HS-27A (cell line): ENCODE measurements around the gene ZDHHC13.

ENCODE experiments used
- DNase-seq: peaks from one replicate; pipeline ENCODE4 v3.0.0-alpha.2; 2012; ENCODE audit warnings: low read depth, missing footprints

Gene ZDHHC13, protein sequence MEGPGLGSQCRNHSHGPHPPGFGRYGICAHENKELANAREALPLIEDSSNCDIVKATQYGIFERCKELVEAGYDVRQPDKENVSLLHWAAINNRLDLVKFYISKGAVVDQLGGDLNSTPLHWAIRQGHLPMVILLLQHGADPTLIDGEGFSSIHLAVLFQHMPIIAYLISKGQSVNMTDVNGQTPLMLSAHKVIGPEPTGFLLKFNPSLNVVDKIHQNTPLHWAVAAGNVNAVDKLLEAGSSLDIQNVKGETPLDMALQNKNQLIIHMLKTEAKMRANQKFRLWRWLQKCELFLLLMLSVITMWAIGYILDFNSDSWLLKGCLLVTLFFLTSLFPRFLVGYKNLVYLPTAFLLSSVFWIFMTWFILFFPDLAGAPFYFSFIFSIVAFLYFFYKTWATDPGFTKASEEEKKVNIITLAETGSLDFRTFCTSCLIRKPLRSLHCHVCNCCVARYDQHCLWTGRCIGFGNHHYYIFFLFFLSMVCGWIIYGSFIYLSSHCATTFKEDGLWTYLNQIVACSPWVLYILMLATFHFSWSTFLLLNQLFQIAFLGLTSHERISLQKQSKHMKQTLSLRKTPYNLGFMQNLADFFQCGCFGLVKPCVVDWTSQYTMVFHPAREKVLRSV

DNA sequence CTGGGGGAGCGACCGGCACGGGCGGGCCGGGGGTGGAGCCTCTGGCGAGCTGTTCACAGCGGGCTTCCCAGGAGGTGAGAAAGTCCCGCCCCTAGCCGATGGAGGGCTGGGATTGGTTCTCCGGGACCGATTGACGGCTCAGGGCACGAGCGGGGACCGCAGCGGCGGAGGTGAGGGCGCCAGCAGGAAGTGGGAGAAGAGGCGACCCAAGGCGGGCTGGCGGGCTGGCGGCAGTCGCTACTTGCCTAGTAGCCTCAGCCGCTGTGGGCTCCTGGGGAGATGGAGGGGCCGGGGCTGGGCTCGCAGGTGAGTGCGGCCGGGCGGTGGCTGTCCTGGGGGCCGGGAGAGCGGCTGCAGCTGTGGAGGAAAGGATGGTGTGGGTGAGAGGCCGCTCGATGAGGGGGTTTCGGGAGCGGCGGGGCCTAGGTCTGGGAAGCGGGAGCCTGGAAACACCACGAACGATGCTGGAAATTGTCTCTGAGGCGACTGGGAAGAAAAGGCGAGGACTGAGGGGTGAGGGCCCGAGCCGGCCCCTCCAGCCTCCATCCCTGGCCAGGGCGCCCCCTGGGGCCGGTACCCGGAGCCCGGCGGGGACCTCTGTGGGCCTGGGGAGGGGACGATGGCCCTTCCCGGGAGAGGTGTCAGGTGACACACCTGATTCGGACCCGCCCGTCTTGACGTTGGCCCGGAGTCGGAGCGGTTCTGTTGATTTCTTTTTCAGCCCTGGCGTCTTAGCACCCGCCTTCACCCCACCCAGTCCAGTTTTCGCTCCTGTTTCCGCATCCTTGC, at the start of gene ZDHHC13:
Gene ZDHHC13, plus strand, starts transcription at position 198 of the 789 bp plus-strand sequence. Its CDS starts 82 bp downstream, at position 280.
- DNase-seq: peak; percentile 79

DNA sequence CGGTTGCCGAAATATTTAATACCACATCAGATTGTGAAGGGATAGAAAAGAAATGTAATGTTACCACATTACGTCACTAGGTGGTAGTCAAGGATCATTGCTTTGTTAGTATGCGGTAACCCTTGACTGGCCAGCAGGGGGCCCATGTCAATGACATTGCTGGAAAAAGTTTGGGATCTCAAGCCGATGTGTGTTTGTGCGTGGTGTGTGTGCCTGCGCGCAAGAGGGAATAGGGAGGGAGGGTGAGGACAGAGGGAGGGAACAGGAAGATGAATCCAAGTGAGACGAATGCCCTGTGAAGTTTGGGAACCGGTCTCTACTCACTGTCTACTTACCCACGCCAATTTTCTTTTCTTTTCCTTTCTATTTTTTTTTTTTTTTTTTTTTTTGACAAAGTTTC, 45.7 kb upstream of the ZDHHC13 start:
- peak; percentile 73 for DNase-seq

DNA sequence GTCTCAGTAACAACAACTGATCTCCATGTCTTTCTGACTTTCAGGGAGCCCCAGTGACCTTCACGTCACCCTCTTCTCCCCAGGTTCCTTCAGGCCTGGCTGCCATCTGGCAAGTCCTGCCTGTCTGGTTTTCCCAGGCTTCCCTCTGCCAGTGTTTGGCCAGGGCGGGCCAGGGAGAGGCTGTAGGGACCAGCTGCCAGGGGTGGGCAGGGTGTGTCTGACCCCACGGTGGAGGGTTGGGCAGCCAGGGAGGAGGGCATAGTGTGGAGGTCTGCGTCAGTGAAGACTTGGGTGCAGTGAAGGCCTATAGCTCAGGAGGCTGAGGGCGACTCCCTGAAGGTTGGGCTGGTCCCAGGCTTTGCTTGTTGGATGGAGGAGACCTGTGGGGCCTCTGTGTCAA, 44.5 kb upstream of the ZDHHC13 start:
- DNase-seq: no peak

DNA sequence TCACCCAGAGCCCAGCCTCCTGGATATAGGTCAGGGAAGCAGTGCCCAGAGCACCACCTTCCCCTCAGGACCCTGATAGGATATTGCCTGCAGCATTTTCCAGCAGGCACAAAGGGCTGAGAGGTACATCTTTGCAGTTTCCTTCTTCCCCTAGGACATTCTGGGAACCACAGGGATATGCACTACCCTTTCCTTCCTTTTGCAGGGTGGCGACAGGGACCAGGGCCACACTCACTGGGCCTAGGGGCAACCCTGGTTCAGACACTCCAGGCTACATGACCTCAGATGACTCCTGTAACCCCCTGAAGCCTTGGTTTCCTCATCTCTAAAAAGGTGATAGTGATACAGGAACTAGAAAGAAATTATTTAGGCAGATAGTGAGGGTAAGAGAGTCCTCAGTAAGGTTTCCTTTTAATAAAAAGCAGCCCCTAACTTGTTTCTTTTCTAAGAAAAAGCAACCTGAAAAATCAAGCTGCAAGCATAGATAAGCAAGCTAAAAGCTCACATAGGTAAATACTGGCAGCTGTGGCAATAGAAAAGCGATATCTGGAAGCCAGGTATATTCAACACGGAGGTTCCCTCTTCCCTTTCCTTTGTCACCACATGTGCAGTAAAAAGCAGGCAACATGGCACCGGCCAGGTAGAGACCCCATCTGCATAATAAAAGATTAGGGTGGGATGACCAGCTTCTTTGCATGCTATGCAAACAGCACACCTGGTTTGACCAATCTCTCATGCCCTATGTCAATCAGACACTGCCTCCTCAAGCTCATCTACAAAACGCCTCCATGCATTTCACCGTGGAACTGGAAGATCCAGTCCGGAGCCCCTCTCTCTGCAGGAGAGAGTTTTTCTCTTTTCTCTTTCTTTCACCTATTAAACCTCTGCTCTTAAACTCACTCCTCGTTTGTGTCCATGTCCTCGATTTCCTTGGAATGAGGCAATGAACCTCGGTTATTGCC, 43.2 kb upstream of the ZDHHC13 start:
- no peak for DNase-seq

DNA sequence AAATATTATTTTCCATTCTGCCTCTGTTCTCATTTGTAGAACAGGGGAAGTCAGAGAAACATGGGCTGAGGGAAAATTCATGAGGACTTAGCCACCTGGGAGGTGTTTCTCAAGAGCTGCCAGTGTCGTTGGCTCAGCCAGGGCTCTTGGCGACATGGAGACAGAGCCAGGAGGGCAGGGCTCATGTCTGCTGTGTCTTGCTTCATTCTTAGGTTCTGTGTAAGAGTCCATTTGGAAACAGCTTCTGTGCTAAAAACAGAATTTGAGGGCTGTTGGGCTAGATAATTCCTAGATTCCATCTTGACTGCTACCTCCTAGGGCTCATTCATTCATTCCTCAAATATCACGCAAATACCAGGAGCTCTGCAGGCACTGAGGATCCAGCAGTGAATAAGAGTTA, 41.3 kb upstream of the ZDHHC13 start:
- no peak for DNase-seq

GRCh38 chr11:19076744-19077589, 40.0 kb upstream of the ZDHHC13 start:
- no peak for DNase-seq

DNA sequence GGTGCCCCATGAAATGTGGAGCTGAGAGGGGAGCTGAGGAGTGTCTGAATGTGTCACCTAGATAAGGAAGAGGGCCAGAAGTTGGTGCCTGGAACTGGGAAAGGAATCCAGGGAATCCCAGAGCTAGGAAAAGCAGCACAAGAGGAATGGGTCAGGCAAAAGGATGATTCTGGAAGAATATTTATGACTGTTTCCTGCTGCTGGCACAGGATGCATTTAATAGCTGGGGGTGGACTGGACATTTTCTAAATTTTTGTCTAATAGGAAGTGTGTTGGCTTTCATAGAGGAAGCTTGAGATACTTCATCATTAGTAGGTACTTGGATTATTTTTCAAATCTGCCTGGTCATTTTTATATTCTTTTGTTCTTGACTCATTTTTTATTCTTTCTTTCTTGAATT, 39.0 kb upstream of the ZDHHC13 start:
- DNase-seq: no peak

DNA sequence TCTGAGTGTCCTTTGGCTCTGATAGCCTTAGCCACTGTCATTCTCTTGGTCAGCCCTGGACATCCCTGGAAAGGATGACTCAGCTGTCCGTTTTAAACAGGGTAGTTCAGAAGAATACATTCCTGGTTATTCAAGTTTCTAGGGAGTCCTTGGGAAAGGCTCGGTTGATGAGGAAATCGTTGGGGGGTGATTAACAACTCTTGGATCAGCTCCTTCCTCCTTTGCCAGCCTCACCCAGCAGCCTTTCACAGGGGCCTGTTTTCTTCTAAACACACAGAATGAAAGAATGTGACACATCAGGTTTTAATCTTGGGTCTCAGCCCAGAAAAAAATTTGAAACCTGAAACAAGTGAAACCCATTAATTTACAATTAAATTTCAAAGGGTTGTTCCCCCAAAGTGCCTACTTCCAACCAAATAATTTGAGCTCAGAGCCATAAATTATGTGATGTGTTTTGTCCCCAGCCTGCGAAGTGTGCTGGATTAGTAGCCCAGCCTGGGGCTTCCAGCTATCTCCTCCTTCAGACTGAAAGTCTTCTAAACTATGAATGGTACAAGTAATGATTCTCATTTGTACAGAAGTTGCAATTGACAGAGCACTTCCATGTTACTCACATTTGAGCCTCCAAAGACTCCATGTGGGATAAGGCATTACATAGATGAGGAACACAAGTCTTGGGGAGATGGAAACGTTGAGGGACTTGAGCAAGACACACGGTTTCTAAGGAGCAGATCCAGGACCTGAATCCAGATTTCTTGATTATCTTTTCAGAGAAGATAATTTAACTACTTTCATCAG, 37.1 kb upstream of the ZDHHC13 start:
- peak; percentile 48 for DNase-seq

GRCh38 chr11:19080579-19080993, 36.4 kb upstream of the ZDHHC13 start:
- no peak for DNase-seq

DNA sequence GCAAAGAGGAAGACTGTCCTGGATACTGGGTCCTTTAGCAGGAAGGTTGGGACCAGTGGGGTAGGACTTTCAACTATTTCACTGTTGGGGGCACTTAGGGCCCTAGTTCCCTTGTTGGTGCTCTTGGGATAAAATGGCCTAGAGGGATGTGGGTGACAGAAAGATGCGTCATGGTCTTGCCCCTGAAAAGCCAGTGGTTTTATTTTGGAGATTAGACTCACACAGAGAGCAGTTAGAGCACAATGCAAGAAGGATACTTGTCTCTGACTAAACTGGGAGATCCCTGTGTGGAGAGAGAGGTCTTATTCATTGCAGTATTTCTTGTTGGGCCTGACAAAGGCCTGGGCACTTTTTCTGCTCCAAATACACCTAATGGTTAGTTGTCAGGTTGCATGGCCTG, 33.8 kb upstream of the ZDHHC13 start:
- DNase-seq: no peak

DNA sequence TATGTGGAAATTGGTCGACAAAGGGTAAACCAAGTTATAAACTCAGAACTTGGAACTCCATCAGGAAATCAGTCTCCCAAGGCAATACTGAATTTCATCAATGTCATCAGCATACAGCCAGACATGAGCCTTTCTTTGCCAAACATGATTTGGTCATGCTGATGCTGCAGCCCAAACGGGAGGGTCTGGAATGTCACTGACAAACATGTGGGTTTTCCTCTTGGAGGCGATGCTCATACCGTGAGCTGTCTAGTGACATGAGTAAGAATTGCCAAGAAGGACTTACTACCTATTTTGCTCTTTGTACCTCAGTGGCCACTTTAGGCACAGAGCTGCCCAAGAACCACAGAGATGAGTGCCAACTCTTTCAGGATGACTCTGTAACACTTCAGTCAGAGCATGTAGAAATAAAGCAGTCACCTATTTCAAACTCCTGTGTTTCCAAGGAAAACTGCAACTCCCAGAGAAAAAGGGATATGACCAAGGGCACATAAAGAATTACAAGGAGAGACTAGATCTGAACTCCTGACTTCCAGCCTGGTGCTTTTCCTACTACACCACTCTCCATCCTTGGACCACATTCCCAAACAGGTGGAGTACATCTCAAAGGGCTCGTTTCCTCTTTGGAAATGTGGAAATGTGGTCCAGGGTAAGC, 32.2 kb upstream of the ZDHHC13 start:
- DNase-seq: no peak

DNA sequence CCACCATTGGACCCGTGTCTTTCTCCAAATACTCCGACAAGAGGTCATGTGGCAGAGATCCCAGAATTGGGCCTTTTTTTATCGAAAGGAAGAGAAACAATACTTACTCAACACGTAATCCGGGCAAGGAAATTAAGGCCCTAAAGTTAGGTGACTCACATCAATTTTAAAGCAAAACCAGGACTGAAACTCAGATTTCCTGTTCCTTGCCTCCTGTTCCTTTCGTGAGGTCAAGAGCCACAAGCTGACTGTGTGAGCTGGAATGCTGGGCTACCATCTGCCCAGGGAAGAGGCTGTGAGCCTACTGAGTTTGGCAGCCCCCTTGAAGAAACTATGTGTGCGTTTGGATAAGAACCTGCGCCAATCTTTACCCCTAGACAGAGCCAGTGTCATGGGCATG, 29.3 kb upstream of the ZDHHC13 start:
- DNase-seq: peak; percentile 59

- DNase-seq: no peak
These were observed 28.2 kb upstream of the ZDHHC13 start for GRCh38 chr11:19088791-19089190.

GRCh38 chr11:19089421-19089820, 27.5 kb upstream of the ZDHHC13 start:
- no peak for DNase-seq

DNA sequence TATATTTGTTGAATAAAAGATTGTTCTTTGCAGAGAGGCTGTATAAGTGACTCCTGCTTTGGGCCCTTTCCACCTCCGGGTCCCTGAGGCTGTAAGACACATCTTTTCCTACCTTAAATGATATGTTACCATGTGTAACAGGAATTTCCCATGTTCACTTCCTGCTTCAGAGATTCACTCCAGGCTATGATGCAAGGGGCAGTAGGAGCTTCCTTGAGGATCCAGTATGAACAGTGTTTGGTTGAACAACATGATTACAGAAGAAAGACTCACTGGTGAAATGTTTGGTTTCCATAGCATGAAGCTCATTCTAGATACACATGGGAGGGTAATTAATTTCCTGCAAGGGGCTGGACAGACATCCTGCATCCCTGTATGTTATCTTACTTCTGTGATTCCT, 25.6 kb upstream of the ZDHHC13 start:
- no peak for DNase-seq

- no peak for DNase-seq
These were observed 24.6 kb upstream of the ZDHHC13 start for GRCh38 chr11:19092342-19092741.

DNA sequence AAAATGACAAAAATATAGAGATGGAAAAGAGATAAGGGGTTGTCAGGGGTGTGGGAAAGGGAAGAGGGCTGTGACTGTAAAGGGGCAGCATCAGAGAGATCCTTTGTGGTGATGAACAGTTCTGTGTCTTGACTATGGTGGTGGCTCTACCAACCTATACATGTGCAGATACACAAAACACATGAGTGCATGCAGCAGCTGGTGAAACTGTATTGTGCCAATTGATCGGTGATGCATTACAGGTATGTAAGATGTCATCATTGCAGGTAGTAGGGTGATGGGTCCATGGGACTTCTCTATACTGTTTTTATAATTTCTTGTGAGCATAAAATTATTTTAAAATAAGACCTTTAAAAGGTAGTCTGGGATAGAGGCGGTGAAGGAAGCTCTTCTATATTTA, 24.1 kb upstream of the ZDHHC13 start:
- DNase-seq: no peak

- DNase-seq: no peak
These were observed 23.0 kb upstream of the ZDHHC13 start for GRCh38 chr11:19093976-19094375.

DNA sequence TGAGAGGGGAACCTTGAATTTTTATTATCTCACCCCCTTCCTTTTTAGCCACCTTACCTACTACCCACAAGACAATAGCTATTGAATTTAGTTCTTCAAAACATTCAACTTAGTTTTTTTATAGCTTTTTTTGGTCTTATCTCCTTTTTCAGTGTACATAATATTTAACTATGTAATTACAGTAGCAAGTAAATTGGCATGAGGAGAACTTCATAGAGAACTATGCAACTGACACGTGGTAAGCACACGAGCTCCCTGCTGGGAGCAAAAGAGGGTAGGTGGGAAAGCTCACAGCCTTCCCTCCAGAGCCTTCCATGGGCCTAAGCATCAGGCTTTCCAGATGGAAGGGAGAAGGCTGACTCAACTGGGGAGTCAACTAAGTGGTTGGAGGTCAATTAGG, 22.1 kb upstream of the ZDHHC13 start:
- DNase-seq: no peak
